HFFc6 (cell line): Measurements from ENCODE around the gene HIVEP3. TPM values are rescaled to one million over a fixed set of nuclear protein-coding genes. Genes with fewer than 3 reads are reported as not detected.

Experiments used
- DNase-seq: peaks from one replicate; pipeline ENCODE4 v3.0.0-alpha.2; 2018
- H3K27ac Mint-ChIP-seq: 2 replicates; pipeline ENCODE4 v1.8.0; 2020; ENCODE audit warnings: mild to moderate bottlenecking, mixed read lengths
- H3K27me3 Mint-ChIP-seq: 2 replicates; pipeline ENCODE4 v1.8.0; 2021; ENCODE audit warnings: mild to moderate bottlenecking, moderate library complexity, mixed read lengths; ENCODE audit not compliant: insufficient read depth
- H3K36me3 Mint-ChIP-seq: 2 replicates; pipeline ENCODE4 v1.8.0; 2021; ENCODE audit warnings: low read depth, mixed read lengths
- H3K4me1 Mint-ChIP-seq: 2 replicates; pipeline ENCODE4 v1.8.0; 2020; ENCODE audit warnings: low read depth, mixed read lengths
- H3K4me3 Mint-ChIP-seq: 2 replicates; pipeline ENCODE4 v1.8.0; 2020; ENCODE audit warnings: mild to moderate bottlenecking, moderate library complexity, mixed read lengths
- H3K9me3 Mint-ChIP-seq: 2 replicates; pipeline ENCODE4 v1.8.0; 2020; ENCODE audit warnings: mild to moderate bottlenecking, mixed read lengths
- total RNA-seq, 6 experiments: library from RNA; stranded (reverse); fragmentation: NEBNext Ultra II Directional; extraction: Animal tissue kit (Norgen Biotek cat#: 25700); gene quantifications; 2 replicates in 1 of 6; 3 replicates in 5 of 6; pipeline ENCODE4 v1.2.3, GENCODE V29; 2021
- TF ChIP-seq, protein P1 (sequence below): fragments of 200-600 bp; sonication (generic); IDR thresholded peaks from 2 replicates; pipeline ENCODE4 v1.5.0; 2021; ENCODE audit warnings: antibody characterized with exemption, mild to moderate bottlenecking

Gene HIVEP3
- total RNA-seq, 6 experiments from 2014 or later = 7.0 to 9.7 (median 7.9) TPM

GRCh38 chr1:41878495-41878894 is 40.2 kb downstream of the HIVEP3 start:
- no peaks in the 10 kb centered on the region for H3K9me3 Mint-ChIP-seq
- H3K4me3 Mint-ChIP-seq = no peak overlapping the region
- no peak for DNase-seq
- H3K36me3 Mint-ChIP-seq = peaks cover 4% of the 10 kb centered on the region; the same call in 1 of the 2 replicates
- H3K27ac Mint-ChIP-seq = no peak overlapping the region
- no peaks in the 10 kb centered on the region; the same call in 1 of the 2 replicates for H3K27me3 Mint-ChIP-seq
- peaks cover 47% of the 10 kb centered on the region for H3K4me1 Mint-ChIP-seq
- TF ChIP-seq, protein P1, sequence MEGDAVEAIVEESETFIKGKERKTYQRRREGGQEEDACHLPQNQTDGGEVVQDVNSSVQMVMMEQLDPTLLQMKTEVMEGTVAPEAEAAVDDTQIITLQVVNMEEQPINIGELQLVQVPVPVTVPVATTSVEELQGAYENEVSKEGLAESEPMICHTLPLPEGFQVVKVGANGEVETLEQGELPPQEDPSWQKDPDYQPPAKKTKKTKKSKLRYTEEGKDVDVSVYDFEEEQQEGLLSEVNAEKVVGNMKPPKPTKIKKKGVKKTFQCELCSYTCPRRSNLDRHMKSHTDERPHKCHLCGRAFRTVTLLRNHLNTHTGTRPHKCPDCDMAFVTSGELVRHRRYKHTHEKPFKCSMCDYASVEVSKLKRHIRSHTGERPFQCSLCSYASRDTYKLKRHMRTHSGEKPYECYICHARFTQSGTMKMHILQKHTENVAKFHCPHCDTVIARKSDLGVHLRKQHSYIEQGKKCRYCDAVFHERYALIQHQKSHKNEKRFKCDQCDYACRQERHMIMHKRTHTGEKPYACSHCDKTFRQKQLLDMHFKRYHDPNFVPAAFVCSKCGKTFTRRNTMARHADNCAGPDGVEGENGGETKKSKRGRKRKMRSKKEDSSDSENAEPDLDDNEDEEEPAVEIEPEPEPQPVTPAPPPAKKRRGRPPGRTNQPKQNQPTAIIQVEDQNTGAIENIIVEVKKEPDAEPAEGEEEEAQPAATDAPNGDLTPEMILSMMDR = no peak

DNA sequence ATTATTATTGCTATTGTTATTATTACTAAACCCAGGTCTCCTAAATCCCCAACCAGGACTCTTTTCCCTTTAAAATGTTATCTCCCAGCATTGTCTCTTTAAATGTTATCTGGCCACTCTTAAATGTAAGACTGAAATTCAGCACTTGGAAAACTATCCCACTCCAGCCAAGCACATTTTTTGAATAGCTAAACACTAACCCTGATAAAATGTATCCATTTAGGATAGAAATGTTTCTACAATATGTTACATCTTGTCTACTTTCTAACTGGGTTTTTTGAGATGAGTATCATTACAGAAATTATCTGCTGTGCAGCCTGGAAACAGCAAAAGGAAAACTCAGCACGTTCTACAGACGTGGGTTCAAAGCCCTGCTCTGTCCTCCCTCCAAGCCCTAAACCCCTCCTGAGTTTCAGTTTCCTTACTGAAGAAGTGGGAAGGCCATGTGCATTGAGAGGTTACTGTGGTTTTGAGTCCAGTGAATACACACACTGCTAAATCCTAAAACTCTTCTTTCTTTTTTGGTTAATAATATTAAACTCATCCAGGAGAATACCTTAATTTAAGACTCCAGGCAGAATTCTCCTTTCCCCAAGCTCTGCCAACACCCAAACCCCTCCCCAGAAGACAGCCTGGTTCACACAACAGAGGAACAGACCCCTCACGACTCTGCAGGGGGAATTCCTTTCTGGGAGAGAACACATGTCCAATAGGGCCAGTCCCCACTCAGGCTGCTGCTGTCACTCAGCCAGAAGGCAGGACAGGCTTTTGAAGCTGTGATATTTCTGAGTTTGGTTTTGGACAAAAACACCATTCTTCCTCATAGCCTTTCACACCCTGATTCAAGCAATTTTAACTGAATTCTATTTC is 41.9 kb downstream of the HIVEP3 start:
- TF ChIP-seq, protein P1 = no peak
- no peaks in the 10 kb centered on the region; the same call in 1 of the 2 replicates for H3K27me3 Mint-ChIP-seq

GRCh38 chr1:41875487-41875886 is 43.2 kb downstream of the HIVEP3 start:
- Mint-ChIP-seq H3K4me1 (peaks cover 45% of the 10 kb centered on the region), H3K27ac (no peak overlapping the region), H3K4me3 (no peak overlapping the region), H3K36me3 (peaks cover 4% of the 10 kb centered on the region; the same call in 1 of the 2 replicates), H3K27me3 (no peaks in the 10 kb centered on the region; the same call in 1 of the 2 replicates), H3K9me3 (no peaks in the 10 kb centered on the region)
- no peak for DNase-seq
- TF ChIP-seq, protein P1 = no peak

More for the DNA sequence above, 41.9 kb downstream of the HIVEP3 start:
- H3K27ac Mint-ChIP-seq = peak overlapping the region; percentile 53; the same call in 1 of the 2 replicates
- peaks cover 4% of the 10 kb centered on the region; the same call in 1 of the 2 replicates for H3K36me3 Mint-ChIP-seq
- peak overlapping the region; percentile 62 for H3K4me3 Mint-ChIP-seq
- peaks cover 42% of the 10 kb centered on the region for H3K4me1 Mint-ChIP-seq
- no peak for DNase-seq
- H3K9me3 Mint-ChIP-seq = no peaks in the 10 kb centered on the region

- no peak for DNase-seq
- TF ChIP-seq, protein P1 = no peak
- no peaks in the 10 kb centered on the region; the same call in 1 of the 2 replicates for H3K27me3 Mint-ChIP-seq
- H3K4me1 Mint-ChIP-seq = peaks cover 45% of the 10 kb centered on the region
- no peaks in the 10 kb centered on the region for H3K9me3 Mint-ChIP-seq
- H3K36me3 Mint-ChIP-seq = peaks cover 4% of the 10 kb centered on the region; the same call in 1 of the 2 replicates
- no peak overlapping the region for H3K27ac Mint-ChIP-seq
- no peak overlapping the region for H3K4me3 Mint-ChIP-seq
Observed at GRCh38 chr1:41874903-41875411, 43.8 kb downstream of the HIVEP3 start.

DNA sequence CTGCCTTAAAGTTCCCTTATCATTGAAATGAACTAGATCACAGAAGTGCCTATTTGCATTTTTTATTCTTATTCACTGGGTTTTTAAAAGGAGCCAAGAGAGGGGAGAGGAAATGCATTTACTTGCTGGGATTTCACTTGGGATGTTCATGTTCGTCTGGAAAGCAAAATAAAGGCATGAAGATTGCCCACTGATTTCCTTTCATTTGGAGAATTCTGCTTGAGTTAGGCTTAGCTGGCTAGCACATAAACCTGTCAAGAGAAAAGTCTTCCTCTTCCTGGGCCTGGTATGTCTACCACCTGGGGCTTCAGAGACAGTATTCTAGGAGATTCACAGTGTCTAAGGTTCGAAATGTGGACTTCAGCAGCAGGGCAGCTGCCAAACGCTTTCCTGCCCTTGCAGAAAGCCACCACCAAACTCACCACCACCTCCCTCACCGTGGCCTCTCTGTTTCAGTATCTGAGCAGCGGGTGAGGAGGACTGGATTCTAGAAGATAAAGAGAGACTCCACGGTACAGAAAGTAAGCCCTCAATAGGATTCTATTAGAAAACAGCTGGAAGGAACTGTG is 44.5 kb downstream of the HIVEP3 start:
- Mint-ChIP-seq H3K27me3 (no peaks in the 10 kb centered on the region; the same call in 1 of the 2 replicates), H3K36me3 (no peaks in the 10 kb centered on the region), H3K9me3 (no peaks in the 10 kb centered on the region), H3K27ac (no peak overlapping the region), H3K4me3 (no peak overlapping the region), H3K4me1 (peaks cover 47% of the 10 kb centered on the region)
- DNase-seq = no peak
- TF ChIP-seq, protein P1 = no peak
